HepG2 (cell line): ENCODE measurements around the gene COASY. TPM values are rescaled to one million over a fixed set of nuclear protein-coding genes. Genes with fewer than 3 reads are reported as not detected.

Experiments
- ARNT ChIP-seq: fragments of 450-650 bp; IDR thresholded peaks from 2 replicates; pipeline ENCODE4 v1.6.1; 2017
- ELF3 ChIP-seq: IDR thresholded peaks from 2 replicates; pipeline ENCODE4 v1.6.1; 2016; ENCODE audit warnings: missing genetic modification reagents, missing compliant biosample characterization
- GABPA ChIP-seq, 2 experiments: IDR thresholded peaks; 2 replicates each; pipeline ENCODE4 v1.6.1; 2011 to 2016; ENCODE audit warnings: low read depth in 2 of 2, low read length in 1 of 2, missing biosample characterization in 1 of 2, missing genetic modification characterization in 1 of 2
- HES4 ChIP-seq: sonication (generic); formaldehyde crosslinking; IDR thresholded peaks from 2 replicates; pipeline ENCODE4 v1.9.0; 2021; ENCODE audit warnings: mild to moderate bottlenecking, missing genetic modification reagents, borderline replicate concordance
- HMG20A ChIP-seq: IDR thresholded peaks from 2 replicates; pipeline ENCODE4 v1.6.1; 2016; ENCODE audit warnings: borderline replicate concordance
- HMGXB4 ChIP-seq, 2 experiments: sonication (generic) in 1 of 2; formaldehyde crosslinking in 1 of 2; IDR thresholded peaks; 2 replicates each; pipeline versions ENCODE4 v1.4.0 to v1.6.1; 2018 to 2020; ENCODE audit warnings: missing genetic modification reagents in 2 of 2, borderline replicate concordance in 1 of 2, low read depth in 1 of 2, mild to moderate bottlenecking in 1 of 2, missing biosample characterization in 1 of 2
- JARID2 ChIP-seq: sonication (generic); formaldehyde crosslinking; IDR thresholded peaks from 2 replicates; pipeline ENCODE4 v1.8.1; 2023; ENCODE audit warnings: missing genetic modification reagents, inconsistent platforms; ENCODE audit not compliant: insufficient replicate concordance
- JUND ChIP-seq: sonication (generic); formaldehyde crosslinking; IDR thresholded peaks from 2 replicates; pipeline ENCODE4 v1.8.0; 2022; ENCODE audit warnings: mild to moderate bottlenecking, missing genetic modification reagents
- NFE2 ChIP-seq: sonication (generic); formaldehyde crosslinking; IDR thresholded peaks from 2 replicates; pipeline ENCODE4 v1.4.0; 2020; ENCODE audit warnings: missing genetic modification reagents
- PBX3 ChIP-seq: sonication (generic); formaldehyde crosslinking; IDR thresholded peaks from 2 replicates; pipeline ENCODE4 v1.8.1; 2023; ENCODE audit warnings: missing genetic modification reagents, inconsistent platforms, borderline replicate concordance
- PHF8 ChIP-seq: sonication (generic); formaldehyde crosslinking; IDR thresholded peaks from 2 replicates; pipeline ENCODE4 v1.5.0; 2020; ENCODE audit warnings: missing genetic modification reagents
- RAD51 ChIP-seq: fragments of 450-650 bp; IDR thresholded peaks from 2 replicates; pipeline ENCODE4 v1.6.1; 2016; ENCODE audit warnings: borderline replicate concordance
- SIX1 ChIP-seq: sonication (generic); formaldehyde crosslinking; IDR thresholded peaks from 2 replicates; pipeline ENCODE4 v1.4.0; 2020; ENCODE audit warnings: missing genetic modification reagents, borderline replicate concordance
- SP140L ChIP-seq: sonication (generic); formaldehyde crosslinking; IDR thresholded peaks from 2 replicates; pipeline ENCODE4 v1.4.0; 2020; ENCODE audit warnings: missing genetic modification reagents, borderline replicate concordance
- SP5 ChIP-seq: IDR thresholded peaks from 2 replicates; pipeline ENCODE4 v1.6.1; 2016; ENCODE audit warnings: low read depth, borderline replicate concordance
- TBX2 ChIP-seq: sonication (generic); formaldehyde crosslinking; IDR thresholded peaks from 2 replicates; pipeline ENCODE4 v1.5.0; 2020; ENCODE audit warnings: missing genetic modification reagents, mild to moderate bottlenecking, borderline replicate concordance
- ZBTB42 ChIP-seq: sonication (generic); formaldehyde crosslinking; IDR thresholded peaks from 2 replicates; pipeline ENCODE4 v1.5.0; 2020; ENCODE audit warnings: mild to moderate bottlenecking, missing genetic modification reagents
- ZC3H13 ChIP-seq: sonication (generic); formaldehyde crosslinking; IDR thresholded peaks from 2 replicates; pipeline ENCODE4 v1.8.1; 2023; ENCODE audit warnings: mild to moderate bottlenecking, missing genetic modification reagents, moderate library complexity
- ZNF3 ChIP-seq: IDR thresholded peaks from 2 replicates; pipeline ENCODE4 v1.7.0; 2017; ENCODE audit warnings: inconsistent platforms
- ZNF609 ChIP-seq: sonication (generic); formaldehyde crosslinking; IDR thresholded peaks from 2 replicates; pipeline ENCODE4 v1.4.0; 2020; ENCODE audit warnings: mild to moderate bottlenecking, missing genetic modification reagents, borderline replicate concordance
- ZNF703 ChIP-seq: sonication (generic); formaldehyde crosslinking; IDR thresholded peaks from 2 replicates; pipeline ENCODE4 v1.5.1; 2020; ENCODE audit warnings: missing genetic modification reagents, mild to moderate bottlenecking, moderate library complexity, borderline replicate concordance
- ZSCAN21 ChIP-seq: sonication (generic); formaldehyde crosslinking; IDR thresholded peaks from 2 replicates; pipeline ENCODE4 v1.8.0; 2022; ENCODE audit warnings: mild to moderate bottlenecking, missing genetic modification reagents, moderate library complexity, borderline replicate concordance
- polyA plus RNA-seq, 8 experiments: library from polyadenylated mRNA; depleted of rRNA in 3 of 8; stranded (reverse) in 7 of 8; unstranded in 1 of 8; fragments of >200 nt; fragmentation: Illumina TruSeq in 4 of 8; extraction: Trizol in 4 of 8; gene quantifications; 2 replicates each; pipeline versions ENCODE4 v1.2.1 to v1.2.3, GENCODE V29; 2011 to 2016; ENCODE audit warnings: low read depth in 4 of 8, missing spikeins in 1 of 8, mixed read lengths in 1 of 8; ENCODE audit not compliant: insufficient read depth in 1 of 8
- total RNA-seq, 5 experiments: library from RNA; depleted of rRNA; stranded (reverse); fragments of >200 nt; fragmentation: Illumina TruSeq; extraction: Trizol; gene quantifications; 2 replicates each; pipeline ENCODE4 v1.2.3, GENCODE V29; 2016; ENCODE audit warnings: low read depth in 1 of 5

Gene COASY
- total and polyA plus RNA-seq, 2 of the 13 experiments (the other 11 are each of a cell fraction or from before 2014, with no cell fraction given): 90.7 to 125 TPM

- TF ChIP-seq PBX3 (CRISPR knock-in tag): no peak
- peak; percentile 31; the same call in 1 of the 2 replicates for TF ChIP-seq ZNF609 (CRISPR knock-in tag)
- TF ChIP-seq ARNT: no peak
- no peak; the same call in 1 of the 2 replicates for TF ChIP-seq TBX2 (CRISPR knock-in tag)
- no peak for TF ChIP-seq JUND (CRISPR knock-in tag)
- TF ChIP-seq RAD51: no peak
- no peak for TF ChIP-seq ZBTB42
- no peak for TF ChIP-seq NFE2 (CRISPR knock-in tag)
- TF ChIP-seq JARID2 (CRISPR knock-in tag): peak; percentile 11
- no peak; the same call in 1 of the 2 replicates for TF ChIP-seq ZNF703 (CRISPR knock-in tag)
- peak; percentile 69 to 87; a peak in 3 of 4 replicates for TF ChIP-seq HMGXB4 (CRISPR knock-in tag; IDR thresholded peaks at IDR 0.05; ENCODE audit: borderline replicate concordance in 1 of 2, low read depth in 1 of 2)
- TF ChIP-seq HMG20A (CRISPR knock-in tag): no peak
- TF ChIP-seq ELF3: no peak
- TF ChIP-seq SIX1: no peak
- TF ChIP-seq SP5 (CRISPR knock-in tag): no peak
- no peak; the same call in 1 of the 2 replicates for TF ChIP-seq ZNF3 (CRISPR knock-in tag)
- no peak for TF ChIP-seq GABPA (IDR thresholded peaks at IDR 0.05; ENCODE audit: low read depth, low read length)
- TF ChIP-seq GABPA (CRISPR knock-in tag; IDR thresholded peaks at IDR 0.05; ENCODE audit: low read depth): no peak; the same call in 1 of the 2 replicates
- TF ChIP-seq SP140L: no peak
- no peak; the same call in 1 of the 2 replicates for TF ChIP-seq ZSCAN21 (CRISPR knock-in tag)
- peak; percentile 70; the same call in 1 of the 2 replicates for TF ChIP-seq ZC3H13 (CRISPR knock-in tag)
- TF ChIP-seq HES4: peak; percentile 72
- peak; percentile 82 for TF ChIP-seq PHF8 (CRISPR knock-in tag)
Measured at GRCh38 chr17:42562388-42563142, 617 bp downstream of the COASY start (continued).
